SK-N-DZ (cell line): ENCODE data around the gene CCDC9B.
A peak's percentile ranks its signal among the peaks of the same experiment; 100 is the strongest.

Source experiments
- DNase-seq: peaks from one replicate; pipeline ENCODE4 v3.0.0-alpha.2; 2015; ENCODE audit warnings: low spot score

CCDC9B gene

GRCh38 chr15:40331026-40331425 is 9.7 kb downstream of the CCDC9B start:
- no peak for DNase-seq

GRCh38 chr15:40330368-40330836 is 10.3 kb downstream of the CCDC9B start:
- DNase-seq, result peak; percentile 66

DNA sequence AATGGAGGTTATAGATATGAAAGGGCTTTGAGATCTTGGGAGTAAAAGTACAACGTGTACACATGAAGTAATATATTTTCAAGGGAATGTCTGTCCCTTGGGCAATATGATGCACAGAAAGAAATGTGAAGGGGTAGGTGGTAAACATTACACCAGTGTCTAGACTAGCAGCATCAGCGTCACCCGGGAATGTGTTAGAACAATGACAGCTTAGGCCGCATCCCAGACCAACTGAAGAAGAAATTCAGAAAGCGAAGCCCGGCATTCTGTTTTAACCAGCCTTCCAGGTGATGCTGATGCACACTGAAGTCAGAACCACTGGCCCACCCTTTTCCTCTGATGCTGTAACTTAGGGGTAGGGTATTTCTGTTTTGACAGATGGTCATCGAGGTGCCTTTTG is 10.9 kb downstream of the CCDC9B start:
- no peak for DNase-seq

- no peak for DNase-seq
Measured at GRCh38 chr15:40328751-40329150, 12.0 kb downstream of the CCDC9B start.

DNA sequence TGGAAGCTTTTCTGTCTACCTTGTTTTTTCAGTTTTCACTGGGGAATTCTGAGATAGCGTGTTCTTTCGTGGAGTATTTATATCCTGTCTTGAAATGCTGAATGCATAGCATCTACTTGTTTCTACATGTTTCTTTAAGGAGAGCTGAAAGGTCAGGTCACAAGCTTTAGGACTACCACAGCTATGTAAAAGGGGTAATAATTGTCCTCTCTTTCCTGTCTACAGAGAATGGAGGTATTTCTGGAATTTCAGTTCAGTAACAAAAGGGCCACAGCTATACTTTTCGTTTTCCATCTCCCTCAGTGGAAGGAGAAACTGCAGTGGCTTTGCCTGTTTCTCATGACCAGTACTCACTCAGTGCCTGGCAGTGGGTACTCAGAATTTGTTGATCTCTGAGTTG is 12.6 kb downstream of the CCDC9B start:
- no peak for DNase-seq

DNA sequence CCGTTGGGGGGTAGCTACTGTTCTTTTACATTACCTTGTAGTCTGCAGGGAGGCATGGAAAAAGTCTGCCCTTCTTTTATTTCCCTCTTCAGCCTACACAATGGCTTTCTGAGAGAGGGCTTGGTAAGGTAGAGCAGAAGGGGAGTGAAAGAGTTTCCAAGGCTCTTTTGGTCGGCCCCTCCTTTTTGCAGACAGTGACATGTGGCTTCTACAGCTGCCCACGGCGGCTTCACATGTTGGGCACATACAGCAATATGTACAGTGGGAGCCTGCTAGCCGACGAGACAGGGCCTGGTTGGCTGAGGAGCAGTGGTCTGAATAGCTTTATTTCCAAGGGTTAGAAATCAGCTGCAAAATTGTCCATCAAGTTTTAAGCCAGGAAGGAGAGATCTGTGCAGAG is 13.3 kb downstream of the CCDC9B start:
- no peak for DNase-seq

DNA sequence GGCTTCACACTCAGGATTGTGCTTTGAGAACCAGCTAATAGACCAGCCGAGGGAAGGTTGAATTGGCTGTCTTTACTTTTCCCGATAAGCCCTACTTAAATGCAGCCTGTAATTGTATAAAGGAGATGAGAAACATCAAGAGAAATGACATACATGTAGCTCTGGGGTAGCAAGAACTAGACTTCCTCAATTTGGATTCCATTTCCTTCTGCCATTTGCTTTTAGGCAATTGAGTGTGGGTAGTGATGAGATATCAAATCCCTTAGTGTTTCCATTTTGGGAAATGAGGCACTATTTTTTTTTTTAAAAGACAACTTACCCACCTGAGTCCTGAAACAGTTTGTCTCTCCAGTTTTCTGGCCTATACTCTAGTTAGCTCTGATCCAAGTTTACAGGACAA is 15.0 kb downstream of the CCDC9B start:
- DNase-seq, result no peak

GRCh38 chr15:40325188-40325587 is 15.6 kb downstream of the CCDC9B start:
- no peak for DNase-seq

DNA sequence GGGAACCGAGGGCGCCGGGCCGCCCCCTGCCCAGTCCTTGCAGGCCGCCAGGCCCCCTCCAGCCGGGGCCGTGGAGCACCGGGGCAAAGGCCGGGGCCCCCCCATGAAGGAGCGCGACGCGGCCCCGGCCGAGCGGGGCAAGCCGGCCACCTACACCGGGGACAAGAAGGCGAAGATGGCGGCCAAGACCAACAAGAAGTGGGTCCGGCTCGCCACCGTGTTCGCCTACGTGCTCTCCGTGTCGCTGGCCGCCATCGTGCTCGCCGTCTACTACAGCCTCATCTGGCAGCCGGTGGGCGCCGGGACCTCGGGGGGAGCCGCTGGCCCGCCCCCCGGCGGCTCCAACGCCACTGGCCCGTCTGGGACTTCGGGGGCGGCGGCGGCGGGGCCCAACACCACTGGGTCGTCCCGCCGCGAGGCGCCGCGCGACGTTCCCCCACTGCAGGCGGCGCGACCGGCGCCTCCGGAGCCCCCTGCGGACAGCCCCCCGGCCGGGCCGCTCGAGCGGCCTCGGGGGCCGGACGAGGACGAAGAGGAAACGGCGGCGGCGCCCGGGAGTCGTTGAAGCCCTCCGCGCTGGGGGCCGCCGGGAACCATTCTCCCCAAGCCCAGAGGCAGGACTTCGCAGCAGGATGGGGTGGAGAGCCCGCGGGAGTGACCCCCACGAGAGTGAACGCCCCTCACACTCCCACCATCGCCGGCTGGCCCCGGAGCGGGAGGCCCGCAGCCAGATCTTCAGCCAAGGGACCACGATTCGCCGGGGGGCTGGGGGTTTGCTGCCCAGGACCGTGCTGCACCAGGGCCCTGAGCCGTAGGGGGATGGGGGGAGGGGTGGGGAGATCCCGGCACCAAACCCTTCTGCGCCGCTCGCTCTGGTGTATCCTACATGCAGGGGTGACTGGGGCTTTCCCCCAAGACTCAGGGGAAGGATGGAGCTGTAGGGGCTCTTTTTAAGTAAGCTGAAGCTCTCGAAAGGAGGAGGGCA is 16.5 kb downstream of the CCDC9B start:
- no peak for DNase-seq

GRCh38 chr15:40323239-40323952 is 17.3 kb downstream of the CCDC9B start, which contains the start of gene INAFM2:
Gene INAFM2 (plus strand): TSS chr15:40323692. CDS start chr15:40324056, 364 bp downstream.
- peak; percentile 94 for DNase-seq

GRCh38 chr15:40322531-40323238 is 18.1 kb downstream of the CCDC9B start:
- DNase-seq, result no peak

DNA sequence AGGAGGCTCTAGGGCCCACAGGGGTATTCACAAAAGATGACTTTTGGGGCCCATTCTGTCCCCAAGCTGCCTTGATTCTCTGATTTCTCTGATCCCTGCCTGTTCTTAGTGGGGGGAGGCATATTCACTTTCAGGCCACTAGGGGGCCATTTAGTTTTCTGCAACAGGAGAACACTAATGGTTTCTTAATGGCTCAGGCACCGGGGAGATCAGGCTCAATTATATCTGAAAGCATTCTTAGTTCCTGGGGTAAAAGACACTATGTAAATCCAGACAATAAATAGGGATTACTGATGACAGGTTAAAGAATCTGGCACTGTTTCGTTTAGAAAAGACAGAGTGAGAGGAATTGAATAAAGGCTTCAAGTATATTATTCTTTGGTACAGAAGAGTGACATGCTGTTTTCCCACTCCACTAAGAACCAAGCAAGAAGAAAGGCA is 19.8 kb downstream of the CCDC9B start:
- DNase-seq, result peak; percentile 74

GRCh38 chr15:40320409-40320808 is 20.3 kb downstream of the CCDC9B start:
- DNase-seq, result no peak

- DNase-seq, result no peak
Measured at GRCh38 chr15:40317580-40317979, 23.2 kb downstream of the CCDC9B start.

GRCh38 chr15:40316931-40317330 is 23.8 kb downstream of the CCDC9B start:
- DNase-seq, result no peak

DNA sequence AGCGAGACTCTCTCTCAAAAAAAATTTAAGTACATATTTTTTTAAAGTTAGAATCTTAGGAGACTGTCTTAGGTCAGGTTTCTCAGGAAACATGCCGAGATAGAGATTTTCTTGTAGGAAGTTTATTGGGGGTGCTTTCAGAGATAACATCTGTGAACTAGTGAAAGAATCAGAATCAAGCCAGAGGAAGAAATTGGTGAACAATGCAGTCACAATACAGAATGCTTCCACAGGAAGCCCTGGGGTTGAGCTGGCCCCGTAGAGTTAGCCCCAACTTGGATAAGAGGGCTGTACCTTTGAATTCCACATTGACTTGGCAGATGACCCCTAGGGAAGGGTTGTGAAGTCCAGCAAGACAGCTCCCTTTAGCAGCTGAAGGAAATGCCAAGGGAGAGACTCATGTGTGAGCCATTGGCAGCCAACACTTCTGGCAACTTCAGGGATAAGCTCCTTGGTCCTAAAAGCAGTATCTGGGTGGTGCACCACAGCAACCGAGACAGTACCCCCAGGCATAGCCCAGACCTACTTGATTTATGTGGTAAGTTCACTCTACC is 25.9 kb downstream of the CCDC9B start:
- no peak for DNase-seq

DNA sequence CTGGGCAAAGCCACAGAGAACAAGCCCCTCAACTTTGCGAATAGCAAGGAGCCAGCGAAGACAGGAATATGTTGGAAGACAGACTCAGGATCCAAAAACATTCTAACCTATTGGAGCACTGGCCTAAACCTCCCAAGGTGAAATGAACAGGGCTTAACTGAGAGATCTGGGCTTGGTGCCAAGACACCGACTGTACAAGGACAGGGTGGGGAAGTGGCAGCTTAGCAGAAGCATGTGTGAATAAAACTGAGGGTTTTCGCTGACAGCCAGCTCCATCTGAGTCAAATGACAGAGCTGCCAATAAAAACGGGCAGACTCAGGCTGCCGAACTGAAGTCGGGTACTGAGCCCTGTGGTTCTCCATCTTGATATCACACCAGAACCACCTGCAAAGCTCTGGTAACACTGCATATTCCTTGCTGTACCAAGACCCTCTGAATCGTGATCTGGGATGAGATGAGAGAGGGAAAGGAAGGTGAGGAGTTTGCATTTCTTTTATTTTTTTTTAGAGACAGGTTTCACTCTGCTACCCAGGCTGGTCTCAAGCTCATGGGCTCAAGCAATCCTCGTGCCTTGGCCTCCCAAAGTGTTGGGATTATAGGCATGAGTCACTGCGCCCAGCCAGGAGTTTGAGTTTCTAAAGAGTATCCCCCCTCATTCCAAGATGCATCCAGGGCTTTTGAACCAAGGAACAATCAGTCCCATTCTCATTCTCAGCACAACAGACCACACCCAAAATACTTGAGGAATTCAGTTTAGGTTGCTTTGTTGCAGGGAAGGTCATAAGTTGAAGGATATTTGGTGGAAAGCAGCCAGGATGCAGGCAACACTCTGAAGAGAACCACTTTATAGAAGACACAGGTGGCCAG is 27.0 kb downstream of the CCDC9B start:
- DNase-seq, result no peak

DNA sequence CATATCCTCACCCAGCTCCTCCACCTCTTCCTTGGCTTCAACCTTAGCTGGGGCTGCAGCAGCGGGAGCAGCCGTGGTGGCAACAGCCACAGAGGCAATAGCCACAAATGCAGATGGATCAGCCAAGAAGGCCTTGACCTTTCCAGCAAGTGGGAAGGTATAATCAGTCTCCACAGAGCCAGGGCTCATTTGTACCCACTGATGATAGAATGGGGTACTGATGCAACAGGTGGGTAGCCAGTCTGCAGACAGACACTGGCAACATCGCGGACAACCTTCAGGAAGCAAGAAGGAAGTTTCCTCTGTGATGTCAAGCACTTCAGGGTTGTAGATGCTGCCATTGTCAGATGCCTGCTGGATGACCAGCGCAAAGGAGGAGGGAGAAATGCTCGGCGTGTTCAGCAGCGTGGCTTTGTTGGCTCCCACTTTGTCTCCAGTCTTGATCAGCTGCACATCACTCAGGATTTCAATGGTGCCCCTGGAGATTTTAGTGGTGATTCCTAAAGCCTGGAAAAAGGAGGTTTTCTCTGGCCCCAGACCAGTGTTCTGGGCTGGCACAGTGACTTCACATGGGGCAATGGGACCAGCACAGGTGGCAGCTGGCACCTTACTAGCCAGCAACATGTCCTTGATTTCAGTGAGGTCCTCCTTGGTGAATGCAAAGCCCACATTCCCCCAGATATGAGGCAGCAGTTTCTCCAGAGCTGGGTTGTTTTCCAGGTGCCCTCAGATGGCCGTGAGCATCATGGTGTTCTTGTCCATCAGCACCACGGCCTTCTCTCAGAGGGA is 28.2 kb downstream of the CCDC9B start:
- DNase-seq, result no peak

- no peak for DNase-seq
Measured at GRCh38 chr15:40310993-40311392, 29.7 kb downstream of the CCDC9B start.
